Psoas muscle (tissue), 8 donors: ENCODE results near the gene IQGAP2. TPM values are rescaled to one million over a fixed set of nuclear protein-coding genes. Genes with fewer than 3 reads are reported as not detected.

ENCODE experiments used
- ATAC-seq, 4 donors: fragments of 200-7000 bp; cut with Tn5 transposase; one replicate each; pipeline ENCODE4 v1.9.1; 2020; ENCODE audit warnings: moderate library complexity in 3 of 4, mild to moderate bottlenecking in 2 of 4
- DNase-seq, 2 donors: peaks; one replicate each; pipeline ENCODE4 v3.0.0-alpha.2; 2020
- H3K27ac ChIP-seq: fragments of 200-600 bp; one replicate; pipeline ENCODE4 v1.8.0; 2022
- H3K27me3 ChIP-seq, 3 donors: fragments of 200-600 bp in 1 of 3; one replicate each; pipeline versions ENCODE4 v1.6.1 to v1.8.0; 2013 to 2022; ENCODE audit warnings: low read length in 2 of 3, mild to moderate bottlenecking in 2 of 3, moderate library complexity in 1 of 3; ENCODE audit not compliant: insufficient read depth in 3 of 3
- H3K36me3 ChIP-seq, 2 donors: fragments of 200-600 bp in 1 of 2; one replicate each; pipeline versions ENCODE4 v1.6.1 to v1.8.0; 2013 to 2022; ENCODE audit warnings: low read depth in 1 of 2, mild to moderate bottlenecking in 1 of 2, moderate library complexity in 1 of 2; ENCODE audit not compliant: insufficient read depth in 1 of 2
- H3K4me1 ChIP-seq: fragments of 200-600 bp; one replicate; pipeline ENCODE4 v1.8.0; 2022
- H3K4me3 ChIP-seq: fragments of 200-600 bp; one replicate; pipeline ENCODE4 v1.8.0; 2022; ENCODE audit warnings: mild to moderate bottlenecking
- H3K9me3 ChIP-seq: fragments of 200-600 bp; one replicate; pipeline ENCODE4 v1.8.0; 2022
- WGBS, 3 donors: extraction: QIAGEN DNeasy Blood & Tissue Kit; methylation state at CpG; one replicate each; pipeline versions ENCODE4 v1.1.6 to v1.1.7; 2013; 5-methylcytosine and 5-hydroxymethylcytosine counted together
- intact Hi-C, 2 donors: fragments of 100-400 bp; cut with DNase I; formaldehyde crosslinking; loops; one replicate each; pipeline versions ENCODE4 v1.11.0 to v1.14.2; 2022
- polyA plus RNA-seq, 3 donors: library from polyadenylated mRNA; stranded (reverse); fragments of 200-250 nt; gene quantifications; one replicate each; pipeline ENCODE4 v1.2.3, GENCODE V29; 2013
- total RNA-seq, 4 donors: library from RNA; stranded (reverse); fragmentation: NEBNext Ultra II Directional in 2 of 4; extraction: Animal tissue kit (Norgen Biotek cat#: 25700) in 2 of 4; gene quantifications; one replicate each; pipeline versions ENCODE4 v1.2.1 to v1.2.4, GENCODE V29; 2021 to 2023
- TF ChIP-seq, protein P1 (sequence below): fragments of 200-600 bp; IDR thresholded peaks from one replicate; pipeline ENCODE4 v1.8.0; 2022; ENCODE audit warnings: antibody characterized with exemption
- donor health status: healthy with polysubstance abuse.
- donor health status: DM: no; HTN: no; CAD: no; lungs with moderate emphysema.
- donor health status: Bipolar disorder and iron deficiency.
- donor health status: healthy.
- donor health status: DM: yes; HTN: yes; CAD: no.
- donor health status: DM: no; HTN: no; CAD: no.
- donor health status: DM: no; HTN: no; CAD: no.
- donor health status: DM: yes; HTN: yes; CAD: no.

The IQGAP2 gene
- total and polyA plus RNA-seq, 7 donors: 0.52 to 4.3 (median 1.4) TPM

GRCh38 chr5:76474377-76474776, 71.3 kb downstream of the IQGAP2 start:
- intact Hi-C loops: no loop called here

DNA sequence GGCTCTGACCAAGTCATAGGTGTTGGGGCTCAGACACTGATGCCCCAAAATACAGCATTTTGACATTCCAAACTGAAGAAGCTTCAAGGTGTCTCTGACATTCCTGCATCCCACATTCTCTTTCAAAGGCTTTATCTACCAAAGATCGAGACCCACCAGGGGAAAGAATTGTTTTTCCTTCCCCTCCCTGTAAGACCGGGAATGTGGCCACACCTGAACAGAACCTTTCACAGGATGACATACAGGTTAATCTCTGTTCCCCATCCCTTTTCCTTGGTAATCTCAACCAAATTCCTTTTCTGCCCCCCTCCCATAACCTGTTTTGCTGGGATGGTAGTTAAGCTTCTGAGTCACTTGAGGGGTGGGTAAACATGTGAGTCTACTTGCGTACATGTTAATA, 72.3 kb downstream of the IQGAP2 start:
- WGBS, 3 donors: 89% methylated on average over 3 of the region's 3 CpGs
- Histone ChIP-seq H3K27me3 (no peaks in the 10 kb centered on the region), H3K4me1 (no peaks in the 10 kb centered on the region), H3K4me3 (no peak overlapping the region), H3K9me3 (no peaks in the 10 kb centered on the region), H3K36me3 (no peaks in the 10 kb centered on the region), H3K27ac (no peak overlapping the region)
- TF ChIP-seq, protein P1, sequence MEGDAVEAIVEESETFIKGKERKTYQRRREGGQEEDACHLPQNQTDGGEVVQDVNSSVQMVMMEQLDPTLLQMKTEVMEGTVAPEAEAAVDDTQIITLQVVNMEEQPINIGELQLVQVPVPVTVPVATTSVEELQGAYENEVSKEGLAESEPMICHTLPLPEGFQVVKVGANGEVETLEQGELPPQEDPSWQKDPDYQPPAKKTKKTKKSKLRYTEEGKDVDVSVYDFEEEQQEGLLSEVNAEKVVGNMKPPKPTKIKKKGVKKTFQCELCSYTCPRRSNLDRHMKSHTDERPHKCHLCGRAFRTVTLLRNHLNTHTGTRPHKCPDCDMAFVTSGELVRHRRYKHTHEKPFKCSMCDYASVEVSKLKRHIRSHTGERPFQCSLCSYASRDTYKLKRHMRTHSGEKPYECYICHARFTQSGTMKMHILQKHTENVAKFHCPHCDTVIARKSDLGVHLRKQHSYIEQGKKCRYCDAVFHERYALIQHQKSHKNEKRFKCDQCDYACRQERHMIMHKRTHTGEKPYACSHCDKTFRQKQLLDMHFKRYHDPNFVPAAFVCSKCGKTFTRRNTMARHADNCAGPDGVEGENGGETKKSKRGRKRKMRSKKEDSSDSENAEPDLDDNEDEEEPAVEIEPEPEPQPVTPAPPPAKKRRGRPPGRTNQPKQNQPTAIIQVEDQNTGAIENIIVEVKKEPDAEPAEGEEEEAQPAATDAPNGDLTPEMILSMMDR: no peak
- ATAC-seq (no peak), DNase-seq (no peak)
- intact Hi-C loops: no loop called here

More at GRCh38 chr5:76474377-76474776, 71.3 kb downstream of the IQGAP2 start:
- no peak overlapping the region for H3K4me3 ChIP-seq
- 61 to 66% (median 65%) methylated on average over 2 of the region's 2 CpGs for WGBS, 3 donors
- ATAC-seq: no peak
- TF ChIP-seq, protein P1: no peak
- H3K36me3 ChIP-seq: no peaks in the 10 kb centered on the region
- H3K27ac ChIP-seq: no peak overlapping the region
- H3K27me3 ChIP-seq: no peaks in the 10 kb centered on the region
- no peaks in the 10 kb centered on the region for H3K9me3 ChIP-seq
- no peaks in the 10 kb centered on the region for H3K4me1 ChIP-seq
- DNase-seq: no peak

GRCh38 chr5:76475936-76476335, 72.9 kb downstream of the IQGAP2 start:
- Histone ChIP-seq H3K9me3 (no peaks in the 10 kb centered on the region), H3K27me3 (no peaks in the 10 kb centered on the region), H3K4me1 (no peaks in the 10 kb centered on the region), H3K4me3 (no peak overlapping the region), H3K27ac (no peak overlapping the region), H3K36me3 (no peaks in the 10 kb centered on the region)
- WGBS, 3 donors: 86 to 92% (median 86%) methylated on average over 2 of the region's 2 CpGs
- DNase-seq (no peak), ATAC-seq (no peak)
- intact Hi-C loops: no loop called here
- TF ChIP-seq, protein P1: no peak

GRCh38 chr5:76476474-76477038, 73.5 kb downstream of the IQGAP2 start:
- Histone ChIP-seq H3K36me3 (no peaks in the 10 kb centered on the region), H3K4me1 (no peaks in the 10 kb centered on the region), H3K27ac (no peak overlapping the region), H3K9me3 (no peaks in the 10 kb centered on the region), H3K27me3 (no peaks in the 10 kb centered on the region), H3K4me3 (no peak overlapping the region)
- intact Hi-C loops: no loop called here
- TF ChIP-seq, protein P1: no peak
- DNase-seq: no peak
- ATAC-seq: no peak
- 63 to 66% (median 66%) methylated on average over 3 of the region's 3 CpGs for WGBS, 3 donors

DNA sequence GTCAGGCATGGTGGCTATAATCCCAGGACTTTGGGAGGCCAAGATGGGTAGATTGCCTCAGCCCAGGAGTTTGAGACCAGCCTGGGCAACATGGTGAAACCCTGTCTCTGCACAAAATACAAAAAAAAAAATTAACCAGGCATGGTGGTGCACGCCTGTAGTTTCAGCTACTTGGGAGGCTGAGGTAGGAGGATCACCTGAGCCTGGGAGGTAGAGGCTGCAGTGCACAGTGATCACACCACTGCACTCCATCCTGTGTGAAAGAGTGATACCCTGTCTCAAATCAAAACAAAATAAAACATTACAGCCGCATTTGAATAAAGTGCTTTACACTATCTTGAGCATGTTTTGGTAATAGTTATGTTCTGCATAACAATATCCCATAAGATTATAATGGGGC, 74.0 kb downstream of the IQGAP2 start:
- intact Hi-C loops: no loop called here
- TF ChIP-seq, protein P1: no peak
- Histone ChIP-seq H3K4me1 (no peaks in the 10 kb centered on the region), H3K36me3 (no peaks in the 10 kb centered on the region), H3K9me3 (no peaks in the 10 kb centered on the region), H3K4me3 (no peak overlapping the region), H3K27ac (no peak overlapping the region), H3K27me3 (no peaks in the 10 kb centered on the region)
- WGBS, 3 donors: 93 to 98% (median 96%) methylated on average over 2 of the region's 2 CpGs
- DNase-seq (no peak), ATAC-seq (no peak)
